ENCODE data around the gene BST2.

GRCh38 chr19:17436874-17437267 lies 31.4 kb upstream of the BST2 start:
- no peak for TF ChIP-seq POLR2AphosphoS5 (IDR thresholded peaks at IDR 0.05; ENCODE audit: borderline replicate concordance, low read depth, low read length)
- TF ChIP-seq EZH2 (IDR thresholded peaks at IDR 0.05): no peak
